BLaER1 treated with 17β-estradiol and CSF1 and Interleukin-3, amounts not matched to agents 10 nM and 100 nM (cell line): ENCODE data around the gene BNIP1.

ENCODE experiments used
- H3K27ac ChIP-seq, 11 experiments: shearing (Covaris generic); formaldehyde crosslinking; 2 replicates each; pipeline ENCODE4 v1.8.1; 2022
- H3K27me3 ChIP-seq, 11 experiments: shearing (Covaris generic); formaldehyde crosslinking; 2 replicates each; pipeline ENCODE4 v1.8.1; 2022
- H3K36me3 ChIP-seq, 11 experiments: shearing (Covaris generic); formaldehyde crosslinking; 2 replicates each; pipeline ENCODE4 v1.8.1; 2022
- H3K4me1 ChIP-seq, 10 experiments: shearing (Covaris generic); formaldehyde crosslinking; 2 replicates each; pipeline ENCODE4 v1.8.1; 2022
- H3K4me2 ChIP-seq, 11 experiments: shearing (Covaris generic); formaldehyde crosslinking; 2 replicates each; pipeline ENCODE4 v1.8.1; 2022
- H3K4me3 ChIP-seq, 10 experiments: shearing (Covaris generic); formaldehyde crosslinking; 2 replicates each; pipeline ENCODE4 v1.8.1; 2022
- H3K9ac ChIP-seq, 11 experiments: shearing (Covaris generic); formaldehyde crosslinking; 2 replicates each; pipeline ENCODE4 v1.8.1; 2022
- H3K9me3 ChIP-seq, 11 experiments: shearing (Covaris generic); formaldehyde crosslinking; replicated peaks in 1 of 11; 2 replicates each; pipeline ENCODE4 v1.8.1; 2022
- H4K20me1 ChIP-seq, 11 experiments: shearing (Covaris generic); formaldehyde crosslinking; 2 replicates each; pipeline ENCODE4 v1.8.1; 2022
- Cebpa-rat ChIP-seq, 11 experiments: shearing (Covaris generic); IDR thresholded peaks; 2 replicates each; pipeline ENCODE4 v1.8.1; 2022

Gene BNIP1

DNA sequence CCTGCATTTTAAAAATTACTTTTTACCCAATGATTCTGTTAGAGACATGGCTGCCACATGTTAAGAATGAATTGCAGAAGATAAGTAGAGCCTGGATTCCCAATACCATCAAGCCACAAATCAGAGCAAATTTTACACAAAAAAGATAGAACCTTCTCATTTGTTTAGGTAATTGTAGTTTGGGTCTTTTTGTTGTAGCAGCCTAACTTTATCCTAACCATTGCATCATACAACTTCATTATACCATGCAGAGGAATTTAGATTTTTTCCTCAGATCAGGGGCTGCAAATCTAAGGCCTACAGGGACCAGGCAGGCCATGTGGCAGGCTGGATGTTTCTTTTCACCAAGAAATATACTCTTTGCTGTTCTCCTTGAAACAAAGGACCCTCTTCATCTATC is 56.0 kb downstream of the BNIP1 start:
- Histone ChIP-seq H3K36me3 (no peaks in the 10 kb centered on the region), H3K4me1 (no peaks in the 10 kb centered on the region), H4K20me1 (no peaks in the 10 kb centered on the region), H3K9ac (no peak overlapping the region), H3K9me3 (peaks cover 11 to 19% (median 15%) of the 10 kb centered on the region in 11 experiments), H3K4me3 (no peak overlapping the region), H3K27me3 (no peaks in the 10 kb centered on the region), H3K4me2 (no peak overlapping the region), H3K27ac (no peak overlapping the region)
- TF ChIP-seq Cebpa-rat (IDR thresholded peaks at IDR 0.05) = no peak

DNA sequence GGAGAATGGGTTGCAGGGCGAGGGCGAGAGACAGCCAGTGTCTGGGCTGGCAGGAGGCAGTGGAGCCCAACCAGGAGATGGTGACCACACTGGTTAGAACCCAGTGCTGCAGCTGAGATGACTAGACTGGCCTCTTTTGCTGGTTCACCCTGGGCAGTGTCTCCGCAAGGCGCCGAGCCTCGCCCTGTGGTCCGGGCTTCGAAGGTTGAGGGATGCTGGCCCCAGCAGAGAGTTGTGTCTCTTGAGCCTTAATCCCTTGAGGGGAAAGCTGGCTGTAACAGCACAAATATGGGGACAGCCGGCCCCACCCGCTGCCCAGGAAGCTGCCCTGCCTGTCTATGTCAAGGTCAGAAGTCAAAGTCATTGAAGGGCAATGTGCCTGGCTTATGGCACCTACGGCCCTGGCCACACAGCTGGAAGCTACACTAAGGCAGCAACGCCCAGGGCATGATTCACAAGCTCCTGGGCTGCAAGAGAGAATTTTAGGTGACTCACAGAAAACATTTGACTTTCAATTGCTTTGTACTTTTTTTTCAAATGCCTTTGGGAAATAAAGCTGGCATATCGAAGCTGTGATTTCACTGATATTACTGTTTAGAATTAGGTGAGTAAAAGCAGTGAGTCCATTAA is 57.4 kb downstream of the BNIP1 start:
- Histone ChIP-seq H3K9me3 (peaks cover 11 to 19% (median 15%) of the 10 kb centered on the region in 11 experiments), H3K4me3 (no peak overlapping the region), H3K27ac (no peak overlapping the region), H3K36me3 (no peaks in the 10 kb centered on the region), H3K27me3 (no peaks in the 10 kb centered on the region), H3K9ac (no peak overlapping the region), H4K20me1 (no peaks in the 10 kb centered on the region), H3K4me1 (no peaks in the 10 kb centered on the region), H3K4me2 (no peak overlapping the region)
- TF ChIP-seq Cebpa-rat (IDR thresholded peaks at IDR 0.05) = no peak

DNA sequence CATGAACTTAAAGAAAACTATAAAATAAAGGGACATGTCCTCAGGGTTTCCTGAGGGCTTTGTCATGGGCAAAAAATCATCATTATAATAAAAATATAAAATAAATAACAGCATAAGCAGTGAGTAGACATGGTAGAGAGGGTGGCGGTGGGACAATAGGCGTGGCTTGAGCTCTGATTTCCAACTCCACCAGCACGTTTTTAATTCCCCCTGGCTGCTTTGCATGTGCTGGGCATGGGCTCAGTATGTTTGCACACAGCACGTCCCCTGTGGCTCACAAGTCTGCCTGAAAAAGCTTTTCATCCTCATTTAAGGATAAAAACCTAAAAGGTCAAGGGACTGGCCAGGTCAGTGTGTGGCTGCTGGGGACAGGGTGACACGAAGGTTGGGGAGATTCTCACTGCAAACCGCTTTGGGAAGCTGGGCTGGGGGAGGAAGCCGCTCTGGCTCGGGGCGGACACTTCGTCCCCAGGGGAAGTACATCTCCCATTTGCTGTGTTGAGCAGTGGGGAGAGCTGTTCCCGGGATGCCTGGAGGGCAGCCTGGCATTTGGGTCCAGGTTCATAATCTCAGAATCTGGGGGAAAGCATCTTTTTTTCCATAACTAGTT is 58.0 kb downstream of the BNIP1 start:
- Histone ChIP-seq H3K4me1 (no peaks in the 10 kb centered on the region), H3K36me3 (no peaks in the 10 kb centered on the region), H4K20me1 (no peaks in the 10 kb centered on the region), H3K27me3 (no peaks in the 10 kb centered on the region), H3K9ac (no peak overlapping the region), H3K27ac (no peak overlapping the region), H3K4me2 (no peak overlapping the region), H3K9me3 (peaks cover 11 to 19% (median 15%) of the 10 kb centered on the region in 11 experiments), H3K4me3 (no peak overlapping the region)
- TF ChIP-seq Cebpa-rat (IDR thresholded peaks at IDR 0.05) = no peak

DNA sequence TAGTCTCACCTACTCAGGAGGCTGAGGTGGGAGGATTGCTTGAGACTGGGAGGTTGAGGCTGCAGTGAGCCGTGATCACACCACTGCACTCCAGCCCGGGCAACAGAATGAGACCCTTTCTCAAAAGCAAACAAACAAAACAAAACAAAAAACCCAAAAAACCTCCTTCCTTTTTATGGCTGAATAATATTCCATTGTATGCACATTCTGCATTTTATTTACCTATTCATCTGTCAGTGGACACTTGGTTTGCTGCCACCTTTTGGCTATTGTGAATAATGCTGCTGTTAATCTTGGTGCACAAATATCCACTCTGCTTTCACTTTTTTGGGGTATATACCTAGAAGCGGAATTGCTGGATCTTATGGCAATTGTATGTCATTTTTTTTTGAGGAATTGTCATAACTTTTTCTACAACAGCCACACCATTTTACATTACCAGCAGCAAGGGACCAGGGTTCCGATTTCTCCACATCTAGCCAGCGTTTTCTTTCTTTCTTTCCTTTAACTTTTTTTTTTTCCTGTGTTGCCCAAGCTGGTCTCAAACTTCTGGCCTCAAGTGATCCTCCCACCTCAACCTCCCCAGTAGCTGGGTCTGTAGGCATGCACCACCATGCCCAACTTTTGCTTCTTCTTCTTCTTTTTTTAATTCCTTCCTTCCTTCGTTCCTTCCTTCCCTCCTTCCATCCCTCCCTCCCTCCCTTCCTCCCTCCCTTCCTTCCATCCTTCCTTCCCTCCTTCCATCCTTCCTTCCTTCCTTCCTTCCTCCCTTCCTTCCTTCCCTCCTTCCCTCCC is 60.1 kb downstream of the BNIP1 start:
- H3K36me3 ChIP-seq = no peaks in the 10 kb centered on the region
- H3K4me3 ChIP-seq = no peak overlapping the region
- H3K27ac ChIP-seq = no peak overlapping the region
- H3K9ac ChIP-seq = no peak overlapping the region
- peaks cover 8 to 15% (median 11%) of the 10 kb centered on the region in 11 experiments for H3K9me3 ChIP-seq
- no peaks in the 10 kb centered on the region for H3K27me3 ChIP-seq
- H3K4me2 ChIP-seq = no peak overlapping the region
- H4K20me1 ChIP-seq = no peaks in the 10 kb centered on the region
- H3K4me1 ChIP-seq = no peaks in the 10 kb centered on the region
- no peak for TF ChIP-seq Cebpa-rat (IDR thresholded peaks at IDR 0.05)

DNA sequence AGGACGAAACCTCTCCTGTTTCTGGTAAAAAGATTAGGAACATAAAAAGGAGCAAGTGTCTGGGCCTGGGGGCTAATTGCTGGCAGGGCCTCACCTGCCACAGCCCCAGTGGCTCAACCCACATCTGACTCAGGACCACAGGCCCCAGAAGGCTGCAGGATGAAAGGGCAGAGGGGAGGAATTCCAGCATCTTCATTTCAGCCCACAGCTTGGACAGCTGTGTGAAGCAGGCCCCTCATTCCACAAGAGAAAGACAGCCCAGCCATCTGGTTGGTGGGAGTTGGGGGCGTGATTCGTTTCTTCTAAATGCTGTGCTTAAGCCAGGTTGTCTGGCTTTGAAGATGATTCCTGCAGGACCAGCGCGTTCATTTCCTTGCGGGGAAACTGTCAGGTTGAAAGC is 61.6 kb downstream of the BNIP1 start:
- Histone ChIP-seq H3K9me3 (no peaks in the 10 kb centered on the region), H3K9ac (no peak overlapping the region), H3K27ac (no peak overlapping the region), H3K4me2 (no peak overlapping the region), H3K36me3 (no peaks in the 10 kb centered on the region), H3K4me3 (no peak overlapping the region), H4K20me1 (no peaks in the 10 kb centered on the region), H3K27me3 (no peaks in the 10 kb centered on the region), H3K4me1 (no peaks in the 10 kb centered on the region)
- no peak for TF ChIP-seq Cebpa-rat (IDR thresholded peaks at IDR 0.05)

DNA sequence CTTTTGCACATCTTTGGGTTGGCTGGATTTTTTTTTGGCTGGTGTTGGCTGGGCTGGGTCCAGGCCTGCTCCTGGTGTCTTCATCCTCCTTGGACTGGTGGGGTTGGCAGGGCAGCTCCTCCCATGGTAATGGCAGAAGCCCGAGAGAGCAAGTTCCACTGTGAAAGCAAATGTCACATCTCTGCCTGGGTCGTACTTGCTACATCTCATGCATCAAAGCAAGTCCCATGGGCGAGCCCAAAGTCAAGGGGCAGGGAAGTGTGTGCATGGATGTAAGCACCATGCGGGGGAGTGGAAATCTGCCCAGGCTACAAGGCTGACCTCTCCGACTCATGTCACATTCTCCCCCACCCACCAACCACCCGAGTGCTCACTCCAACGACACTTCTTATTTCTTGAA is 64.0 kb downstream of the BNIP1 start:
- no peak overlapping the region for H3K9ac ChIP-seq
- H3K27ac ChIP-seq = no peak overlapping the region
- H3K4me1 ChIP-seq = no peaks in the 10 kb centered on the region
- H4K20me1 ChIP-seq = no peaks in the 10 kb centered on the region
- H3K27me3 ChIP-seq = no peaks in the 10 kb centered on the region
- no peak overlapping the region for H3K4me3 ChIP-seq
- no peak for TF ChIP-seq Cebpa-rat (IDR thresholded peaks at IDR 0.05)
- peaks cover 0 to 10% (median 3%) of the 10 kb centered on the region in 11 experiments; a peak in 10 of 22 replicates for H3K9me3 ChIP-seq
- H3K4me2 ChIP-seq = no peak overlapping the region
- H3K36me3 ChIP-seq = no peaks in the 10 kb centered on the region

DNA sequence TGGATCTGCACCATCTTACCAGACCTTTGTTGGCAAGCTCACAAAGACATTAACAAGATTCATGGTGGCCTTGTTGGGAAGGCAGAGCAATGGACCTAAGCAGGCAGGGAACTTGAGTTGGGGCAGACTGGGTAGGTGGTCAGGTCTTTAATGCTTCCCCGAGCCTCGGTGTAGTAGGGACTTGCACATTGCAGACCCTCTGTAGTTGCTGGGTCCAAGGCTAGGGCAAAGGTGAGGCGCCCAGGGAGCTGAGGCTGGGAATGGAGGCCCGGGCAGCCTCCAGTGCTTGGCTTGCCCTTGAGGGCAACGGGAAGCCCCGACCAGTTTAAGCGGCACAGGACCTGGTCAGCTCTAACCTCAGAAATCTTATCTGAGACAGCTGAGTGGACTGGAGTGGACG is 66.5 kb downstream of the BNIP1 start:
- H3K4me2 ChIP-seq = no peak overlapping the region
- peaks cover 0 to 20% (median 15%) of the 10 kb centered on the region in 11 experiments; a peak in 15 of 22 replicates for H3K9me3 ChIP-seq
- no peak for TF ChIP-seq Cebpa-rat (IDR thresholded peaks at IDR 0.05)
- no peaks in the 10 kb centered on the region for H4K20me1 ChIP-seq
- H3K27me3 ChIP-seq = no peaks in the 10 kb centered on the region
- H3K27ac ChIP-seq = no peak overlapping the region
- no peaks in the 10 kb centered on the region for H3K36me3 ChIP-seq
- H3K4me1 ChIP-seq = no peaks in the 10 kb centered on the region
- H3K4me3 ChIP-seq = no peak overlapping the region
- H3K9ac ChIP-seq = no peak overlapping the region

DNA sequence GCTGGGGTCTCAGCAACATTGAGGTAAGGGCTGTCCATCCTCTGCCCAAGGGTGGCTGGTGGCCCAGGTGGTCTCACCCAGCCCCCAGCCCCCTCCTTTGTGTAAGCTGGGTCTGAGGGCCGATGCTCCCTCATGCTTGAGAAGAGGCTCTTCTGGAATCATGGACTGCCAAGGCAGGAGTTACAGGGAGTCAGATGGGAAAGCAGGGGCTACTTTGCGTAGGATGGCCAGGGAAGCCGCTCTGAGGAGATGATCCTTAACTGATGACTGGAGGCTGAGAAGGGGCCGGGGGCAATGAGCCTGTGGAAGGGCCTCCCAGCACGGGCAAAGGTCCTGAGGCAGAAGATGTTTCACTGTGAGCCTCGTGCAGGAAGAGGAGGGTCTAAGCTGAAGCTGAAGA is 67.0 kb downstream of the BNIP1 start:
- no peaks in the 10 kb centered on the region for H3K4me1 ChIP-seq
- H3K4me3 ChIP-seq = no peak overlapping the region
- peaks cover 0 to 20% (median 15%) of the 10 kb centered on the region in 11 experiments; a peak in 15 of 22 replicates for H3K9me3 ChIP-seq

DNA sequence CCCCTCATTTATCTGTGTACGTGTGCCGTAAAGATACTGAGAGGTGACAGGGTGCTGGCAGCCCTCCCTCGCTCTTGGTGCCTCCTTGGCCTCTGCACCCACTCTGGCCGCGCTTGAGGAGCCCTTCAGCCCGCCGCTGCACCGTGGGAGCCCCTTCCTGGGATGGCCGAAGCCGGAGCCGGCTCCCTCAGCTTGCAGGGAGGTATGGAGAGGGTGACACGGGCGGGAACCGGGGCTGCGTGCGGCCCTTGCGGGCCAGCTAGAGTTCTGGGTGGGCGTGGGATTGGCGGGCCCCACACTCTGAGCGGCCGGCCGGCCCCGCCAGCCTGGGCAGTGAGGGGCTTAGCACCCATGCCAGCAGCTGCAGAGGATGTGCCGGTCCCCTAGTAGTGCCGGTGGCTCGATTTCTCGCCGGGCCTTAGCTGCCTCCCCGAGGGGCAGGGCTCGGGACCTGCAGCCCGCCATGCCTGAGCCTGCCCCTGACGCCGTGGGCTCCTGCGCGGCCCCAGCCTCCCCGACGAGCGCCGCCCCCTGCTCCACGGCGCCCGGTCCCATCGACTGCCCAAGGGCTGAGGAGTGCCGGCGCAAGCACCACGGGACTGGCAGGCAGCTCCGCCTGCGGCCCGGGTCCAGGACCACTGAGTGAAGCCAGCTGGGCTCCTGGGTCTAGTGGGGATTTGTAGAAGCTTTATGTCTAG is 69.1 kb downstream of the BNIP1 start:
- H3K4me2 ChIP-seq = no peak overlapping the region
- no peak overlapping the region for H3K27ac ChIP-seq
- H4K20me1 ChIP-seq = no peaks in the 10 kb centered on the region
- no peak overlapping the region for H3K4me3 ChIP-seq
- no peaks in the 10 kb centered on the region for H3K27me3 ChIP-seq
- H3K9me3 ChIP-seq = peaks cover 0 to 20% (median 15%) of the 10 kb centered on the region in 11 experiments; a peak in 15 of 22 replicates
- no peak for TF ChIP-seq Cebpa-rat (IDR thresholded peaks at IDR 0.05)
- H3K36me3 ChIP-seq = no peaks in the 10 kb centered on the region
- peaks cover 0 to 16% (median 0%) of the 10 kb centered on the region in 10 experiments; a peak in 6 of 20 replicates for H3K4me1 ChIP-seq
- no peak overlapping the region for H3K9ac ChIP-seq

More for the DNA sequence above, 67.0 kb downstream of the BNIP1 start:
- TF ChIP-seq Cebpa-rat (IDR thresholded peaks at IDR 0.05) = no peak
- no peak overlapping the region for H3K9ac ChIP-seq
- H3K36me3 ChIP-seq = no peaks in the 10 kb centered on the region
- no peaks in the 10 kb centered on the region for H3K27me3 ChIP-seq
- H4K20me1 ChIP-seq = no peaks in the 10 kb centered on the region
- no peak overlapping the region for H3K27ac ChIP-seq
- H3K4me2 ChIP-seq = no peak overlapping the region
